ENCODE results near the gene SLC25A43.

DNA sequence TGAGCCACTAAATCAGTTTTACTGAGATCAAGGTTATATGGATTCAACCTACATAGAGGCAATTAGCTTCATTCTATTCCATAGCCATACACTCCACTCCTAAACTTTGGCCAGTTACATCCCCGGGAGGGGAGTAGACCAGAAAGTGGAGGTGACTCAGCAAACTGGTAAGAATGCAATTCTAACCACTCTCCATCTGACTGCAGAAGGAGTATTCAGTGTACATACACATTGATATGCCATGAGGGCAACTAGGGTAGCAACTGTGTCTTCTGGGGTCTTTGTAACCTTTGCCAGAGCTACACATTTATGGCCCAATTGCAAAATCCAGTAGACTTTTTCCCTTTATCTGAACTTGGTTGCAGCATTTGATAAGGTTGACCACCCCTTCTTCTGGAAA is 7.6 kb downstream of the SLC25A43 start:
- TF ChIP-seq, protein P1, sequence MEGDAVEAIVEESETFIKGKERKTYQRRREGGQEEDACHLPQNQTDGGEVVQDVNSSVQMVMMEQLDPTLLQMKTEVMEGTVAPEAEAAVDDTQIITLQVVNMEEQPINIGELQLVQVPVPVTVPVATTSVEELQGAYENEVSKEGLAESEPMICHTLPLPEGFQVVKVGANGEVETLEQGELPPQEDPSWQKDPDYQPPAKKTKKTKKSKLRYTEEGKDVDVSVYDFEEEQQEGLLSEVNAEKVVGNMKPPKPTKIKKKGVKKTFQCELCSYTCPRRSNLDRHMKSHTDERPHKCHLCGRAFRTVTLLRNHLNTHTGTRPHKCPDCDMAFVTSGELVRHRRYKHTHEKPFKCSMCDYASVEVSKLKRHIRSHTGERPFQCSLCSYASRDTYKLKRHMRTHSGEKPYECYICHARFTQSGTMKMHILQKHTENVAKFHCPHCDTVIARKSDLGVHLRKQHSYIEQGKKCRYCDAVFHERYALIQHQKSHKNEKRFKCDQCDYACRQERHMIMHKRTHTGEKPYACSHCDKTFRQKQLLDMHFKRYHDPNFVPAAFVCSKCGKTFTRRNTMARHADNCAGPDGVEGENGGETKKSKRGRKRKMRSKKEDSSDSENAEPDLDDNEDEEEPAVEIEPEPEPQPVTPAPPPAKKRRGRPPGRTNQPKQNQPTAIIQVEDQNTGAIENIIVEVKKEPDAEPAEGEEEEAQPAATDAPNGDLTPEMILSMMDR (conservative IDR thresholded peaks at IDR 0.05; ENCODE audit: low read length): no peak
- TF ChIP-seq EZH2phosphoT487 (IDR thresholded peaks at IDR 0.05; ENCODE audit: borderline replicate concordance, low read depth, low read length): no peak

All from OCI-LY7 (cell line).